WI38 (cell line): ENCODE measurements around the gene C1QTNF8.

ENCODE experiments used
- H3K4me3 ChIP-seq: 2 replicates; pipeline ENCODE4 v1.5.1; 2011; ENCODE audit warnings: low read depth, mild to moderate bottlenecking, control low read depth, low read length
- TF ChIP-seq, protein P1 (sequence below): IDR thresholded peaks from 2 replicates; pipeline ENCODE4 v1.5.1; 2012; ENCODE audit warnings: low read depth, mild to moderate bottlenecking, control low read depth, low read length

C1QTNF8 gene

DNA sequence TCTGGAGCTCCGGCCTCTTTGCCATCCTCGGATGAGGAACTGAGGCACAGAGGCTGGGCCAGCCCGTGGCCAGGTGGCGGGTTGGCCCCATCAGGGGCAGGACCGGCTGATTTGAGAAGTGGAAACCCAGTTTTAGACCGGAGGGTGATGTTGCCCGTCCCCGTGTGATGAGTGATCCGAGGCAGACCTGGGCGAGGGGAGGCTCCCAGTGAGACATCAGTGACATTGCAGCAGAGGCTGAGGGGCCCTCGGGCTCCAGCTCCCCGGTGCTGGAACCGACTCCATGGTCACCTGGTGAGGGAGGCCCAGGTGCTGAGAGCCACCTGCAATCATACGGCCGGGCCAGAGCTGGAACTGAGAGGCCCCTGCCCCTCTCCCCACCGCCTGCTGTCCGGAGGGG is 30.0 kb upstream of the C1QTNF8 start:
- H3K4me3 ChIP-seq, result no peak overlapping the region
- TF ChIP-seq, protein P1, sequence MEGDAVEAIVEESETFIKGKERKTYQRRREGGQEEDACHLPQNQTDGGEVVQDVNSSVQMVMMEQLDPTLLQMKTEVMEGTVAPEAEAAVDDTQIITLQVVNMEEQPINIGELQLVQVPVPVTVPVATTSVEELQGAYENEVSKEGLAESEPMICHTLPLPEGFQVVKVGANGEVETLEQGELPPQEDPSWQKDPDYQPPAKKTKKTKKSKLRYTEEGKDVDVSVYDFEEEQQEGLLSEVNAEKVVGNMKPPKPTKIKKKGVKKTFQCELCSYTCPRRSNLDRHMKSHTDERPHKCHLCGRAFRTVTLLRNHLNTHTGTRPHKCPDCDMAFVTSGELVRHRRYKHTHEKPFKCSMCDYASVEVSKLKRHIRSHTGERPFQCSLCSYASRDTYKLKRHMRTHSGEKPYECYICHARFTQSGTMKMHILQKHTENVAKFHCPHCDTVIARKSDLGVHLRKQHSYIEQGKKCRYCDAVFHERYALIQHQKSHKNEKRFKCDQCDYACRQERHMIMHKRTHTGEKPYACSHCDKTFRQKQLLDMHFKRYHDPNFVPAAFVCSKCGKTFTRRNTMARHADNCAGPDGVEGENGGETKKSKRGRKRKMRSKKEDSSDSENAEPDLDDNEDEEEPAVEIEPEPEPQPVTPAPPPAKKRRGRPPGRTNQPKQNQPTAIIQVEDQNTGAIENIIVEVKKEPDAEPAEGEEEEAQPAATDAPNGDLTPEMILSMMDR, result no peak

DNA sequence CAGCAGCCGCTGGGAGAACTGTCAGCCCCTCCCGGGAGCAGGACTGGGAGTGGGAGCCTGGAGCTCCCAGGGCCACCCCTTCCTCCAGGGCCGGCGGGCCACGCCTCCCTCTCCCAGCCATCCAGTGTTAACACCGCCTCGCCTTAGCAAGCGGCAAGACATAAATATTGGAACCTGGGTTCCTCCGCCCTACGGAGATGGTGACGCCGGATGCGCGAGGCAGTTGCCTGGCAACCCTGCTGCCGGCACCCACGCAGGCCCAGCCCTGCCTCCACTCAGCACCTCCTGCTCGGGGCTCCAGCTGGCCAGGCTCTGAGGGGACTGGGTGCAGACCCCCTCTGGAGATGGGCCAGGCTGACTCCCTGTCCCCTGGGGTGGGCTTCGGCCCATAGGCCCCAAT is 29.4 kb upstream of the C1QTNF8 start:
- TF ChIP-seq, protein P1, result no peak
- H3K4me3 ChIP-seq, result no peak overlapping the region

DNA sequence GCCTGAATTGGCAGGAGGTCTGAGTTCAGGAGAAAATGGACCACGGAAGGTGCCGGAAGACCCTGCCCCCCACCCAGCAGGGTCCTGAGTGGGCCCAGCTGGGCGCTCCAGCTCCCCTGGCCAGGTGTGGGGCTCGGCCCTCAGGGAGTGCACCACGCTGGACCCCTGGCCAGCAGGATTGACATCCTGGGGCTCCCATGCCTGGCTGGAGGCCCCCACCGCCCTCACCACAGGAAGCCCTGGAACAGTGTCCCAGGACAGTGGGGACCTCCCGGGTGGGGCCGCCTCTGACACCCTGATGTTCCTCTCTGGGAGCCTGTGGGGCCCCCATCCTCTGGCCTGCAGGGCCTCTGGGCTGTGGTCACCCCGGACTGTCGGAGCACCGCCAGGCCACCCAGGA is 28.8 kb upstream of the C1QTNF8 start:
- TF ChIP-seq, protein P1, result no peak
- H3K4me3 ChIP-seq, result no peak overlapping the region

DNA sequence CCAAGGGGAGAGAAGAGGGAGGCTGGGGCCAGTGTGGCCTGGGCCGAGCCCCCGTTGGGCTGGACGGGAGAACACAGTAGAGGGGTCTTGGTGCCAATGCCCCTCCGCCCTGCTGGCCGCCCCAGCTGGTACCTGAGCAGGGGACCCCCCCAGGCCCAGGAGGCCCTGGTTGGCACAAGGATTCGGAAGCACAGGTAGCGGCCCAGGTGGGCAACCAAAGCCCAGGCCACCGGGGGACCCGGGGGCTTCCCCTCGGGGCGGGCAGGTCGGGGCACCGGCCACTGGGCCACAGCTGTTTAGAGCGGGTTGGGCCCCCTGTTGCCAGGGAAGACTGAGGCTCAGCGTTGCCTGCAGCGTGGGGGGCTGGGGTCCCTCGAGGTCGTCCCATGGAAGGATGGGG is 28.2 kb upstream of the C1QTNF8 start:
- H3K4me3 ChIP-seq, result no peak overlapping the region
- TF ChIP-seq, protein P1, result no peak

DNA sequence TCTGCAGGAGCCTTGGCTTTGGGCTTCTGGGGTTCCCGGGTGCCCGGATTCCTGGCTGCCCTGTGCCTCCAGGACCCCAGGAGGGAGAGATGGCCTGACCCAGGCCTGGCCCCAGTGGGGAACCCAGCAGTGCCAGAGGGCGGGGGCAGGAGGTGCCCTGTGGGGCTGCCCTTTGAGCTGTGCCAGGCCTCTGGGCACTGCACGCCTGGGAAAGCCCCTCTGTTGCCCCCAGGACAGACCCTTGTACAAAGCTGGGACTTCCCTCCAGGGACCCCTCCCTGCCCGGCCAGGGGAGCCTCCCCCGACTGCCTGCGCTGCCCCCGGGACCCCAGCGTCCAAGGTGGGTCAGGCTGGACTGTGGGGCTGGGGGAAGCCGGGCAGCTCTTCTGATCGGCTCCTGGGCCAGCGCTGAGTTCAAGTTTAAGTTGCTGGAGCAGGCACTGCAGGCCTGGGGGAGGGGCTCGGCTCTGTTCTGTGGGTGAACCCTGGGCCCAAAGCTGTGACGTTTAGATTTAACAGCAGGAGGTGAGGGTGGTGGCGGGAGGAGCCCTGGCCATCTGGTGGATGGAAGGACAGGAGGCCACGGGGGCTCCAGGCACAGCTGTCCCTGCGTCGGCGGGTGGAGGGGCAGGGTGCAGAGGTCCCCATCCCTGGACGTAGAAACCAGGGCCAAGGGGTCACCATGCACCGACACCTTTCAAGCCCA is 27.6 kb upstream of the C1QTNF8 start:
- TF ChIP-seq, protein P1, result no peak

DNA sequence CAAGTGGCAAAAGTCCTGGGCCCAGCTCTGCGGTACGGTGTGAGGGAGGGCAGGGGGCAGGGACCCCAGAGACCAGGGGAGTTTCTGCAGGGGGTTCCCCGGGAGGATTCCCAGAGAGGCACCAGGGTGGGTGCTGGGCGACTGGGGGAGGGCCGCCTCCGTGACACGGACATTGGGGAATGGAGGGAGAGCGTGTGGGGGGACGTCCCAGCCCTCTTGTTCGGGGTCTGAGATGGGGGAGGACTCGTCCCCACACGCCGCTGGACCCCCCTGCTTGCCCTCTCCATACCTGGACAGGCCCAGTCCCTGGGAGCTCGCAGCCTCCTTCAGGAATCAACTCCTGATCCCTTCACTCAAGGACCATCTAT is 26.3 kb upstream of the C1QTNF8 start:
- TF ChIP-seq, protein P1, result no peak

More for the DNA sequence above, 27.6 kb upstream of the C1QTNF8 start:
- no peak overlapping the region for H3K4me3 ChIP-seq

DNA sequence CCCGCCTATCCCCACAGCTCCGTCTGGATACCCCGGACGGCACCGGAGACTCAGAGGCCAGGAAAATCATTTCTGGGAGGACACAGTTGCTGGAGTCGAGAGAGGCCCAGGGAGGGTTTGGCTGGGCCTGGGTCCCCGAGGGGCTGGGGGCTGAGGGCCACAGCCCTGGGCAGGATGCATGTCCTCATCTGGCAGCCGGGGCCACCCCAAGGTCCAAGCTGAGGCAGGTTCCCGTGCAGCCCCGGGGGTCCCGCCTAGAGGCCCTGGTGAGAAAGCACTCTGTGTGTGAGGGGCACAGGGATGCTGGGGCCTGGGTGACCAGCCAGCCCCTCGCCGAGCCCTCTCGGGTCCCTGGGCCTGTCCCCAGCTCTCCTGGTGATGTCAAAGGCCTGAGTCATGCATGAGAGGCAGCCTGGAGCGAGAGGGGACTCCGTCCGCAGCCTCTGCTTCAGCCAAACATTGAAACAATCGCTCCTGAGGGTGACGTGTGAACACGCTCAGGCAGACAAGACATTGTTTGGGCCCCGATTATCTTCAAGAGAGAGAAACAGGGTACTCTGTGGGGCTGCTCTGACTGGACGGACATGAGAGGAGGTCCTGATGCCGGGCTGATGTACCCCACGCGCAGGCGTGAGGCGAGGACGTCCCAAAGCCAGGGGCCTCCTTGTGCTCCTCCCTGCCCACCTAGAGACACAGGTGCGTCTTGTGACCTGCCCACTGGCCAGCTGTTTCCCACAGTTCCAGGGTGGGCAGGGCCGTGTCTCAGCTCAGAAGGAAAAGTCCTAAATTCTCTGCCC is 25.8 kb upstream of the C1QTNF8 start:
- H3K4me3 ChIP-seq, result no peak overlapping the region
- TF ChIP-seq, protein P1, result no peak

More for the DNA sequence above, 26.3 kb upstream of the C1QTNF8 start:
- no peak overlapping the region for H3K4me3 ChIP-seq
